Upper lobe of left lung (tissue), 6 donors: ENCODE results near the gene FUT1. TPM values are rescaled to one million over a fixed set of nuclear protein-coding genes. Genes with fewer than 3 reads are reported as not detected.

Source experiments
- ATAC-seq, 2 donors: fragments of 200-7000 bp; cut with Tn5 transposase; one replicate each; pipeline ENCODE4 v1.9.1; 2022; ENCODE audit warnings: mild to moderate bottlenecking in 2 of 2, moderate library complexity in 2 of 2; ENCODE audit not compliant: low FRiP score in 2 of 2
- DNase-seq, 2 donors: peaks; one replicate each; pipeline ENCODE4 v3.0.0-alpha.2; 2019 to 2020
- H3K27ac ChIP-seq, 4 donors: fragments of 200-600 bp; sonication (generic); one replicate each; pipeline ENCODE4 v1.5.1; 2016 to 2019
- H3K27me3 ChIP-seq, 4 donors: fragments of 200-600 bp; sonication (generic); one replicate each; pipeline ENCODE4 v1.5.1; 2017 to 2019
- H3K36me3 ChIP-seq, 4 donors: fragments of 200-600 bp; sonication (generic); one replicate each; pipeline ENCODE4 v1.5.1; 2016 to 2019
- H3K4me1 ChIP-seq, 4 donors: fragments of 200-600 bp; sonication (generic); one replicate each; pipeline ENCODE4 v1.5.1; 2018 to 2019
- H3K4me3 ChIP-seq, 4 donors: fragments of 200-600 bp; sonication (generic); one replicate each; pipeline ENCODE4 v1.5.1; 2017 to 2019; ENCODE audit warnings: mild to moderate bottlenecking in 2 of 4, moderate library complexity in 1 of 4
- H3K9me3 ChIP-seq, 4 donors: fragments of 200-600 bp; sonication (generic); one replicate each; pipeline ENCODE4 v1.5.1; 2018 to 2019
- CTCF ChIP-seq, 6 experiments: fragments of 450-650 bp in 4 of 6; fragments of 200-600 bp in 2 of 6; sonication (generic) in 2 of 6; IDR thresholded peaks; one replicate each; pipeline ENCODE4 v1.5.1; 2016 to 2019; ENCODE audit warnings: antibody characterized with exemption in 6 of 6
- EP300 ChIP-seq, 4 donors: sonication (generic); formaldehyde crosslinking; IDR thresholded peaks; one replicate each; pipeline ENCODE4 v1.5.1; 2017; ENCODE audit warnings: antibody characterized with exemption in 4 of 4, control low read depth in 2 of 4
- POLR2A ChIP-seq, 4 donors: fragments of 450-650 bp; IDR thresholded peaks; one replicate each; pipeline ENCODE4 v1.5.1; 2016 to 2017; ENCODE audit warnings: antibody characterized with exemption in 4 of 4, mild to moderate bottlenecking in 2 of 4
- POLR2AphosphoS5 ChIP-seq, 2 donors: sonication (generic); formaldehyde crosslinking; IDR thresholded peaks; one replicate each; pipeline ENCODE4 v1.5.1; 2017; ENCODE audit warnings: antibody characterized with exemption in 2 of 2
- WGBS, 2 donors: methylation state at CpG; one replicate each; pipeline ENCODE4 v1.1.5; 2017 to 2018; 5-methylcytosine and 5-hydroxymethylcytosine counted together
- total RNA-seq, 6 donors: library from RNA; depleted of rRNA in 4 of 6; stranded (reverse); fragments of >200 nt in 4 of 6; gene quantifications; one replicate each; pipeline versions ENCODE4 v1.1.0 to v1.2.1, GENCODE V29; 2016 to 2021
- donor health status: DM: no; HTN: no; CAD: no; lungs with moderate emphysema.
- donor health status: DM: no; HTN: yes; CAD: no; lungs with severe emphysema.

The FUT1 gene
- total RNA-seq, 6 donors from 2014 or later: 7.2 to 17.4 (median 10.1) TPM

- no peak overlapping the region for H3K4me3 ChIP-seq
- H3K9me3 ChIP-seq: peaks cover 0 to 5% (median 0%) of the 10 kb centered on the region in 4 donors
- no peaks in the 10 kb centered on the region for H3K27me3 ChIP-seq
- ATAC-seq (peak in 1 of 2 donors; percentile 39), DNase-seq (peak in 1 of 2 donors; percentile 81)
- H3K27ac ChIP-seq: peak overlapping the region; percentile 78 to 91 (median 84)
- H3K4me1 ChIP-seq: peaks cover 33 to 65% (median 49%) of the 10 kb centered on the region in 4 donors
- peak in 3 of 4 donors; percentile 8 to 88 (median 87) for TF ChIP-seq EP300 (IDR thresholded peaks at IDR 0.05)
- TF ChIP-seq CTCF (IDR thresholded peaks at IDR 0.05): no peak
- TF ChIP-seq POLR2AphosphoS5 (IDR thresholded peaks at IDR 0.05): peak; percentile 57 to 90
- WGBS, 2 donors: 38 to 44% methylated on average over 11 of the region's 11 CpGs
- H3K36me3 ChIP-seq: peaks cover 0 to 45% (median 3%) of the 10 kb centered on the region in 4 donors
Observed at GRCh38 chr19:48724796-48725753, 27.4 kb downstream of the FUT1 start.

GRCh38 chr19:48722196-48722708 is 30.2 kb downstream of the FUT1 start:
- TF ChIP-seq CTCF (IDR thresholded peaks at IDR 0.05) (no peak), POLR2A (IDR thresholded peaks at IDR 0.05) (no peak), EP300 (IDR thresholded peaks at IDR 0.05) (peak in 1 of 4 donors; percentile 41), POLR2AphosphoS5 (IDR thresholded peaks at IDR 0.05) (peak in 1 of 2 donors; percentile 1)
- ATAC-seq (no peak), DNase-seq (peak in 1 of 2 donors; percentile 22)
- peaks cover 0 to 5% (median 0%) of the 10 kb centered on the region in 4 donors for H3K9me3 ChIP-seq
- 63 to 72% methylated on average over 8 to 11 of the region's 11 CpGs for WGBS, 2 donors
- H3K4me1 ChIP-seq: peaks cover 47 to 77% (median 68%) of the 10 kb centered on the region in 4 donors
- no peak overlapping the region for H3K4me3 ChIP-seq
- peaks cover 0 to 33% (median 0%) of the 10 kb centered on the region in 4 donors for H3K36me3 ChIP-seq
- H3K27me3 ChIP-seq: no peaks in the 10 kb centered on the region
- peak overlapping the region in 2 of 4 donors; percentile 21 to 91 for H3K27ac ChIP-seq

- H3K4me3 ChIP-seq: peak overlapping the region; percentile 33 to 60 (median 53)
- TF ChIP-seq POLR2AphosphoS5 (IDR thresholded peaks at IDR 0.05): peak in 1 of 2 donors; percentile 45
- TF ChIP-seq POLR2A (IDR thresholded peaks at IDR 0.05): peak in 1 of 4 donors; percentile 30
- no peak for TF ChIP-seq EP300 (IDR thresholded peaks at IDR 0.05)
- no peak for TF ChIP-seq CTCF (IDR thresholded peaks at IDR 0.05)
- 21 to 32% methylated on average over 42 of the region's 42 CpGs for WGBS, 2 donors
- peaks cover 44 to 75% (median 71%) of the 10 kb centered on the region in 4 donors for H3K4me1 ChIP-seq
- DNase-seq (peak; percentile 92 to 100), ATAC-seq (peak; percentile 94 to 95)
- peaks cover 0 to under 1% (median 0%) of the 10 kb centered on the region in 4 donors for H3K9me3 ChIP-seq
- H3K27me3 ChIP-seq: no peaks in the 10 kb centered on the region
- H3K36me3 ChIP-seq: peaks cover 0 to 19% (median 0%) of the 10 kb centered on the region in 4 donors
- H3K27ac ChIP-seq: peak overlapping the region; percentile 46 to 91 (median 82)
Observed at GRCh38 chr19:48720613-48721296, 31.7 kb downstream of the FUT1 start.

- no peaks in the 10 kb centered on the region for H3K9me3 ChIP-seq
- H3K4me1 ChIP-seq: peaks cover 45 to 75% (median 74%) of the 10 kb centered on the region in 4 donors
- 37 to 49% methylated on average over 12 of the region's 12 CpGs for WGBS, 2 donors
- no peak for ATAC-seq
- H3K4me3 ChIP-seq: peak overlapping the region in 3 of 4 donors; percentile 49 to 60 (median 57)
- no peaks in the 10 kb centered on the region for H3K27me3 ChIP-seq
- DNase-seq: no peak
- TF ChIP-seq POLR2A (IDR thresholded peaks at IDR 0.05) (no peak), POLR2AphosphoS5 (IDR thresholded peaks at IDR 0.05) (no peak), EP300 (IDR thresholded peaks at IDR 0.05) (no peak), CTCF (IDR thresholded peaks at IDR 0.05) (no peak)
- peak overlapping the region in 3 of 4 donors; percentile 74 to 91 (median 83) for H3K27ac ChIP-seq
- peaks cover 0 to 19% (median 0%) of the 10 kb centered on the region in 4 donors for H3K36me3 ChIP-seq
Observed at GRCh38 chr19:48720251-48720612, 32.2 kb downstream of the FUT1 start.
